NB4 (cell line): Measurements from ENCODE around the gene DENND10.
A peak's percentile ranks its signal among the peaks of the same experiment; 100 is the strongest.

Experiments
- DNase-seq: peaks from one replicate; pipeline ENCODE4 v3.0.0; 2010; ENCODE audit warnings: low read depth
- H3K4me3 ChIP-seq: one replicate; pipeline ENCODE4 v1.5.1; 2011; ENCODE audit warnings: mild to moderate bottlenecking, low read depth, low read length, moderate library complexity
- MYC ChIP-seq: IDR thresholded peaks from 2 replicates; pipeline ENCODE4 v1.6.1; 2011; ENCODE audit warnings: low read depth, low read length
- POLR2A ChIP-seq: IDR thresholded peaks from 2 replicates; pipeline ENCODE4 v1.6.1; 2011; ENCODE audit warnings: mild to moderate bottlenecking; ENCODE audit not compliant: insufficient read length; ENCODE audit errors: extremely low read depth
- TF ChIP-seq, protein P1 (sequence below): IDR thresholded peaks from one replicate; pipeline ENCODE4 v1.5.1; 2012; ENCODE audit warnings: low read depth, low read length
- TF ChIP-seq, protein P2 (sequence below): IDR thresholded peaks from 2 replicates; pipeline ENCODE4 v1.6.1; 2011; ENCODE audit warnings: low read depth, low read length

Gene DENND10

DNA sequence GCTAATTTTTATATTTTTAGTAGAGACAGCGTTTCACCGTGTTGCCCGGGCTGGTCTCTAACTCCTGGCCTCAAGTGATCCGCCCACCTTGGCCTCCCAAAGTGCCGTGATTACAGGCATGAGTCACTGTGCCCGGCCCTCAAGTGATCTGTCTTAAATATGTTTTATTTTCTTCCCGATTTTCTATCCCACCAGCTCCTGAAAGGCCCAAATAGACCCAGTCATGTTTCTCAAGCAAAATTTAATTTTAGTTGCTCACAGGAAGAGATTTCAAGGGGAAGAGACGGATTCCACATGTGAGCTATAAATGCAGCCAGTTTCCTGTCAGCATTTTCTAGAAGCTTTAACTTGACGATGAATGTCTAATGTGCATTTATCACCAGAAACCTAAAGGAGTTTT is 12.0 kb downstream of the DENND10 start:
- TF ChIP-seq POLR2A (no peak), MYC (no peak)
- TF ChIP-seq, protein P1, sequence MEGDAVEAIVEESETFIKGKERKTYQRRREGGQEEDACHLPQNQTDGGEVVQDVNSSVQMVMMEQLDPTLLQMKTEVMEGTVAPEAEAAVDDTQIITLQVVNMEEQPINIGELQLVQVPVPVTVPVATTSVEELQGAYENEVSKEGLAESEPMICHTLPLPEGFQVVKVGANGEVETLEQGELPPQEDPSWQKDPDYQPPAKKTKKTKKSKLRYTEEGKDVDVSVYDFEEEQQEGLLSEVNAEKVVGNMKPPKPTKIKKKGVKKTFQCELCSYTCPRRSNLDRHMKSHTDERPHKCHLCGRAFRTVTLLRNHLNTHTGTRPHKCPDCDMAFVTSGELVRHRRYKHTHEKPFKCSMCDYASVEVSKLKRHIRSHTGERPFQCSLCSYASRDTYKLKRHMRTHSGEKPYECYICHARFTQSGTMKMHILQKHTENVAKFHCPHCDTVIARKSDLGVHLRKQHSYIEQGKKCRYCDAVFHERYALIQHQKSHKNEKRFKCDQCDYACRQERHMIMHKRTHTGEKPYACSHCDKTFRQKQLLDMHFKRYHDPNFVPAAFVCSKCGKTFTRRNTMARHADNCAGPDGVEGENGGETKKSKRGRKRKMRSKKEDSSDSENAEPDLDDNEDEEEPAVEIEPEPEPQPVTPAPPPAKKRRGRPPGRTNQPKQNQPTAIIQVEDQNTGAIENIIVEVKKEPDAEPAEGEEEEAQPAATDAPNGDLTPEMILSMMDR, result no peak
- TF ChIP-seq, protein P2, sequence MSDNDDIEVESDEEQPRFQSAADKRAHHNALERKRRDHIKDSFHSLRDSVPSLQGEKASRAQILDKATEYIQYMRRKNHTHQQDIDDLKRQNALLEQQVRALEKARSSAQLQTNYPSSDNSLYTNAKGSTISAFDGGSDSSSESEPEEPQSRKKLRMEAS, result no peak
- no peak for DNase-seq

DNA sequence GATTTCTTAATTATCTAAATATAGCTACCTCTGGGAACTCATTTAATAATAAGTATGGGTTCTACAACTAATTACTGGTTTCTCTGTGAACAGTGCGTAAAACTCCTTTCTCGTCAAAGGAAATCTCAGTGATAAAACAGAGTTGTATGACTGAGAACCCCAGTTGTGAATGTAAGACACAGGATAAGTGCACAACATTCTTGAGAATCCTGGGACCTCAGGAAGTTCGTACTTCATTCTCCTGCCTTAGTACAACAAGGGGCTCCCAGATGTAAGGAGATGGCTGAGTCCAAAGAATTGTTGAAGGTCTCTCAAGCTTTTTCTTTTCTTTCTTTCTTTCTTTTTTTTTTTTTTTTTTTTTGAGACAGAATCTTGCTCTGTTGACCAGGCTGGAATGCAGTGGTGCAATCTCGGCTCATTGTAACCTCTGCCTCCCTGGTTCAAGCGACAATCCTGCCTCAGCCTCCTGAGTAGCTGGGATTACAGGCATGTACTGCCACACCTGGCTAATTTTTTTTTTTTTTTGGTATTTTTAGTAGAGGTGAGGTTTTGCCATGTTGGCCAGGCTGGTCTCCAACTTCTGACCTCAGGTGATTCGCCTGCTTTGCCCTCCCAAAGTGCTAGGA is 12.5 kb downstream of the DENND10 start:
- no peak overlapping the region for H3K4me3 ChIP-seq
- no peak for DNase-seq
- TF ChIP-seq, protein P2, result no peak
- TF ChIP-seq POLR2A, result no peak
- TF ChIP-seq MYC, result no peak
- TF ChIP-seq, protein P1, result no peak

More for the DNA sequence above, 12.0 kb downstream of the DENND10 start:
- H3K4me3 ChIP-seq, result no peak overlapping the region

DNA sequence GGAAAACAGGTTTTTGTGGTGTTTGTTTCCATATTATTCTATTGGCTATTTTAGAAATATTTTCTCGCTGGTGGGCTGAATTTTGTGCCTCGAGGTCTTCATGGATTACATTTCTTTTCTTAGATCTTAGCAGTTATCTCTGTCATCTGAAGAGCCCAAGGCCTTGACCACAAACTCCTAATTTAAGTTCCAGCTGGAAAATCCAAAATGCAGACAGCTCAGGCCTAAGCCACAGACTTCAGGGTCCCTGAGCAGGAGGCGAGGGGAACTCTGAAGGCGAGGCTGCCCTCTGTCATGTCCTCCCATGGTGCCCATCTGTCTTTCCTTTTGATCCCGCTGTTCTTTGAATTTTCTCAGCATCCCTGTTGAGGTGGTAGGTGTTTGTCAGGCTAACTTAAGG is 14.3 kb downstream of the DENND10 start:
- no peak overlapping the region for H3K4me3 ChIP-seq

DNA sequence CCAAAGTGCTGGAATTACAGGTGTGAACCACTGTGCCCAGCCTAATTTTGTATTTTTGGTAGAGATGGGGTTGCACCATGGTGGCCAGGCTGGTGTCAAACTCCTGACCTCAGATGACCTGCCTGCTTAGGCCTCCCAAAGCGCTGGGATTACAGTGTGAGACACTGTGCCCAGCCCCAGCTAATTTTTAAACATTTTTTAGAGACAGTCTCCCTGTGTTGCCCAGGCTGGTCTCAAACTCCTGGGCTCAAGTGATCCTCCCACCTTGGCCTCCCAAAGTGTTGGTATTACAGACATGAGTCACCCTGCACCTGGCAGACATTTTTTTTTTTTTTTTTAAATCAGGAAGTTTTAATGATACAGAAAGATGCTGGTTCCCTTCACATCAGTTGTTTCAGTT is 15.5 kb downstream of the DENND10 start:
- TF ChIP-seq MYC, result no peak
- TF ChIP-seq, protein P2, result no peak
- TF ChIP-seq, protein P1, result no peak
- TF ChIP-seq POLR2A, result no peak
- DNase-seq, result no peak
- no peak overlapping the region for H3K4me3 ChIP-seq

More for the DNA sequence above, 14.3 kb downstream of the DENND10 start:
- no peak for DNase-seq
- TF ChIP-seq MYC, result no peak
- TF ChIP-seq, protein P1, result no peak
- TF ChIP-seq, protein P2, result no peak
- TF ChIP-seq POLR2A, result no peak

DNA sequence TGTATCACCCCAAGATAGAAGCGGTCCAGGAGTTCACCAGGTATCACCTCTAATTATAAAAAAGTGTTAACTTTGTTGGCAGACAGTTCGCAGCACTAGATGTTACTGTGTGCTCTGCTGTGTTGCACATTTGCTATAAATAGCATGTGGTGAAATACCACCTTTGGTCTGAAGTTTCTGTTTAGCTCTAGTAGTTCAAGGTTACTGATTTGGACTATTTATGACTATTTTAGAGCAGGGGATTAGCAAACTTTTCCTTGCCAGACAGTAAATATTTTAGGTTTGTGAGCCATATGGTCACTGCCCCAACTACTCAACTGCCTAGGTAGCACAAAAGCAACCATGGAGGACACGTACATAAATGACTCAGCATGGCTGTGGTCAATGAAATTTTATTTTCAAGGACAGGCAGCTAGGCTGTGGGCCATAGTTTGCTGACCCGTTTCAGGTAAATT is 16.5 kb downstream of the DENND10 start:
- peak; percentile 73 for DNase-seq
- TF ChIP-seq MYC, result 0 out of 2 replicates have a peak, but pooled peaks have one; percentile 13
- TF ChIP-seq, protein P2, result no peak
- H3K4me3 ChIP-seq, result no peak overlapping the region

DNA sequence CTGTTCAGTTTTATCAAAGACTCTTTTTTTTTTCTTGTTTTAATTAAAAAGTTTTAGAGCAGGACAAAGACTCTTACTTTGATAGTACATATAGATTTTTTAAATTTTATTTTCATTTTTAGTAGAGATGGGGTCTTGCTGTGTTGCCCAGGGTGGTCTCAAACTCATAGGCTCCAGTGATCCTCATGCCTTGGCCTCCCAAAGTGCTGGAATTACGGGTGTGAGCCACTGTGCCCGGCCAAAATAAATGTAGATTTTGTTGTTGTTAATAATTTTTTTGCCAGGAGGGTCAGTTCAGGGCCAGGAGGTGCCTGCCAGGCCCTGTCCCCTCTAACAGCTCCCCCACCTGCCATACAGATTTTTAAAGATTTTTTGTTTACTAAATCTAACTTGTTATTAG is 17.0 kb downstream of the DENND10 start:
- no peak for DNase-seq
- TF ChIP-seq, protein P1, result no peak
- TF ChIP-seq MYC (no peak), POLR2A (no peak)
- TF ChIP-seq, protein P2, result no peak
- no peak overlapping the region for H3K4me3 ChIP-seq
